GM06990 (cell line): ENCODE results near the gene KLF2.

Experiments used
- DNase-seq: peaks from one replicate; pipeline ENCODE4 v3.0.0-alpha.2; 2011; ENCODE audit not compliant: insufficient read length; ENCODE audit errors: extremely low read depth
- H3K27me3 ChIP-seq: replicated peaks from 2 replicates; pipeline ENCODE4 v1.6.0; 2011; ENCODE audit warnings: low read length; ENCODE audit not compliant: control insufficient read depth, insufficient read depth
- H3K36me3 ChIP-seq: 2 replicates; pipeline ENCODE4 v1.5.1; 2011; ENCODE audit warnings: low read length; ENCODE audit not compliant: control insufficient read depth, insufficient read depth
- H3K4me3 ChIP-seq: replicated peaks from 2 replicates; pipeline ENCODE4 v1.5.1; 2011; ENCODE audit warnings: low read depth, mild to moderate bottlenecking, control low read depth, low read length
- CTCF ChIP-seq: IDR thresholded peaks from 2 replicates; pipeline ENCODE4 v1.5.1; 2011; ENCODE audit warnings: low read length, control low read depth, mild to moderate bottlenecking, inconsistent platforms; ENCODE audit not compliant: insufficient read depth, poor library complexity, severe bottlenecking

Gene KLF2

GRCh38 chr19:16375157-16375935, 50.7 kb downstream of the KLF2 start:
- H3K36me3 ChIP-seq: peaks cover 17% of the 10 kb centered on the region
- no peak for TF ChIP-seq CTCF
- no peak overlapping the region for H3K4me3 ChIP-seq
- DNase-seq: no peak
- H3K27me3 ChIP-seq: no peaks in the 10 kb centered on the region

- no peak for DNase-seq
- Histone ChIP-seq H3K27me3 (no peaks in the 10 kb centered on the region), H3K4me3 (no peak overlapping the region), H3K36me3 (peaks cover 17% of the 10 kb centered on the region)
- TF ChIP-seq CTCF: no peak
These were observed 51.2 kb downstream of the KLF2 start for GRCh38 chr19:16375936-16376185.

- Histone ChIP-seq H3K4me3 (no peak overlapping the region), H3K27me3 (no peaks in the 10 kb centered on the region), H3K36me3 (peaks cover 17% of the 10 kb centered on the region)
- TF ChIP-seq CTCF: no peak
- DNase-seq: no peak
These were observed 51.6 kb downstream of the KLF2 start for GRCh38 chr19:16376241-16376640.

DNA sequence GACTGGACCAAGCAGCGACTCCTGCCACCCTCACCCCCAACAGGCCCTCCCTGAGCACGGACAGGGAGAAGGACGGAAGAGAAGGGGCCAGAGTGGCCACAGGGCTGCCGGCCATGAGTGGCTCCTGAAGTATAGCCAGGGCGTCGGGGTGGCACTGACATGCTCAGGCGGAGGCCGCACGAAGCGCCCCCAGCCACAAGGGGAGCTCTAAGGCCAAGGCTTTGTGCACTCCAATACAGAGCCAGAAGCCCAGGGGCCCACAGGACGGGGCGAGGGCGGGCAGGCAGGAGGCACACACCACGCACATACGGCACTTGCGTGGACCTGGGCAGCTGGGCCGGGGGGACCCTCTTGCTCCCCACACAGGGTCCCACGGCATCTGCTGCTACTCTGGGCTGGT, 52.0 kb downstream of the KLF2 start:
- DNase-seq: no peak
- H3K27me3 ChIP-seq: no peaks in the 10 kb centered on the region
- H3K4me3 ChIP-seq: no peak overlapping the region
- TF ChIP-seq CTCF: peak; percentile 68
- H3K36me3 ChIP-seq: peaks cover 17% of the 10 kb centered on the region

DNA sequence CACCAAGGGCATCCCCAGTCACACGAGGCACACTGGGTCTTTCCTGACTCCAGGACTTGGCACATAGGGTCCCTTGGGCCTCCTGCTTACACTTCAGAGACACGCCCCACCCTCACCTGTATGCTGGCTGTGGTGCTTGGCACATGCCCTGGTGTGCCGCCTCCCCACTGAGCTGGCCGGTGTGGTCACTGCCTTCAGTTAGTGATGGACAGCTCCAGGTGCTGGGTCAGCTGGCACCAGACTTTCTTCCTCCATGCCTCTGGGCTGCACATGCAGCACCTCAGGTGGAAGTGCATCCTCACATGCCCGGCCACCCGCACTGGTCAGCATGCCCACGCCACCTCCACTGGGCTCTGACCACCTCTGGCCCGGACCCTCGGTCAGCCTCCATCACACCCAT, 52.9 kb downstream of the KLF2 start:
- peaks cover 19% of the 10 kb centered on the region for H3K36me3 ChIP-seq
- no peak overlapping the region for H3K4me3 ChIP-seq
- no peak for DNase-seq
- H3K27me3 ChIP-seq: no peaks in the 10 kb centered on the region
- no peak for TF ChIP-seq CTCF
